PC-9 (cell line): ENCODE results near the gene TBC1D16. TPM values are rescaled to one million over a fixed set of nuclear protein-coding genes. Genes with fewer than 3 reads are reported as not detected.
A peak's percentile ranks its signal among the peaks of the same experiment; 100 is the strongest.

Source experiments
- BruUV-seq: library from RNA; stranded (reverse); fragments of 400-500 nt; replicated peaks from 2 replicates; lab custom pipeline; 2021; lab: Mats Ljungman, UMichigan
- CTCF ChIA-PET: fragments of 300-600 bp; sonication (Branson Sonifier 250); formaldehyde crosslinking; loops from one replicate; lab custom pipeline; 2022; ENCODE audit warnings: antibody characterized with exemption; lab: Charles Lee
- POLR2A ChIA-PET: fragments of 300-600 bp; sonication (Branson Sonifier 250); formaldehyde crosslinking; loops from one replicate; lab custom pipeline; 2022; ENCODE audit warnings: antibody characterized with exemption; ENCODE audit not compliant: unreplicated experiment; lab: Charles Lee
- DNase-seq, 2 experiments: peaks; one replicate each; pipeline versions ENCODE4 v3.0.0 to v3.0.0-alpha.2; 2015 to 2022; ENCODE audit warnings: mixed read lengths in 1 of 2
- H2AFZ ChIP-seq: fragments of 200-600 bp; sonication (generic); 2 replicates; pipeline ENCODE4 v1.8.1; 2017; ENCODE audit warnings: antibody characterized with exemption
- H3F3A ChIP-seq: fragments of 200-600 bp; sonication (generic); 2 replicates; pipeline ENCODE4 v1.8.1; 2017; ENCODE audit warnings: antibody characterized with exemption, mild to moderate bottlenecking, low read depth; ENCODE audit not compliant: insufficient read depth
- H3K27ac ChIP-seq: fragments of 200-600 bp; sonication (generic); 2 replicates; pipeline ENCODE4 v1.6.1; 2016; ENCODE audit warnings: mixed run types
- H3K27me3 ChIP-seq: fragments of 200-600 bp; sonication (generic); 2 replicates; pipeline ENCODE4 v1.6.1; 2016; ENCODE audit warnings: low read depth, mixed run types; ENCODE audit not compliant: insufficient read depth
- H3K36me3 ChIP-seq: fragments of 200-600 bp; sonication (generic); 2 replicates; pipeline ENCODE4 v1.6.1; 2016; ENCODE audit warnings: low read depth, mixed run types
- H3K4me1 ChIP-seq: fragments of 200-600 bp; sonication (generic); replicated peaks from 2 replicates; pipeline ENCODE4 v1.6.1; 2016; ENCODE audit warnings: mixed run types; ENCODE audit not compliant: insufficient read depth
- H3K4me2 ChIP-seq: fragments of 200-600 bp; sonication (generic); 2 replicates; pipeline ENCODE4 v1.6.1; 2017; ENCODE audit warnings: mixed run types
- H3K4me3 ChIP-seq: fragments of 200-600 bp; sonication (generic); 2 replicates; pipeline ENCODE4 v1.6.1; 2016; ENCODE audit warnings: mixed run types
- H3K79me2 ChIP-seq: fragments of 200-600 bp; sonication (generic); 2 replicates; pipeline ENCODE4 v1.6.1; 2017; ENCODE audit warnings: low read depth, mixed run types
- H3K9me2 ChIP-seq: fragments of 200-600 bp; sonication (generic); 2 replicates; pipeline ENCODE4 v1.8.1; 2017; ENCODE audit warnings: mild to moderate bottlenecking; ENCODE audit not compliant: insufficient read depth
- H3K9me3 ChIP-seq: fragments of 200-600 bp; sonication (generic); 2 replicates; pipeline ENCODE4 v1.8.1; 2016; ENCODE audit warnings: low read depth; ENCODE audit not compliant: insufficient read depth
- H4K20me1 ChIP-seq: fragments of 200-600 bp; sonication (generic); 2 replicates; pipeline ENCODE4 v1.8.1; 2017; ENCODE audit not compliant: insufficient read depth
- CTCF ChIP-seq: fragments of 200-600 bp; sonication (generic); conservative IDR thresholded peaks from 2 replicates; pipeline ENCODE4 v1.6.1; 2017; ENCODE audit warnings: mixed run types, antibody characterized with exemption, mild to moderate bottlenecking, moderate library complexity
- EZH2 ChIP-seq: fragments of 200-600 bp; sonication (generic); IDR thresholded peaks from 2 replicates; pipeline ENCODE4 v1.8.0; 2017; ENCODE audit warnings: antibody characterized with exemption, low read depth
- intact Hi-C: fragments of 100-400 bp; cut with micrococcal nuclease; formaldehyde crosslinking; loops from one replicate; pipeline ENCODE4 v1.10.0; 2022; ENCODE audit not compliant: unreplicated experiment
- total RNA-seq: library from RNA; stranded (reverse); gene quantifications from 2 replicates; pipeline ENCODE4 v1.2.3, GENCODE V29; 2021

Gene TBC1D16
- total RNA-seq, 1 experiment from 2014 or later = 41.7 TPM

GRCh38 chr17:79926142-79926604 lies 109.5 kb downstream of the TBC1D16 start:
- Histone ChIP-seq H3K4me2 (no peak overlapping the region), H2AFZ (no peak overlapping the region), H3K4me3 (no peak overlapping the region), H4K20me1 (no peaks in the 10 kb centered on the region), H3K27ac (no peak overlapping the region), H3F3A (no peaks in the 10 kb centered on the region), H3K9me3 (no peaks in the 10 kb centered on the region), H3K27me3 (no peaks in the 10 kb centered on the region), H3K36me3 (no peaks in the 10 kb centered on the region), H3K4me1 (no peaks in the 10 kb centered on the region; the same call in 1 of the 2 replicates), H3K9me2 (no peaks in the 10 kb centered on the region), H3K79me2 (no peaks in the 10 kb centered on the region)
- intact Hi-C loops = loop anchor here (5.0 kb wide), 1 partner anchor 61 kb away; no protein-coding TSS in a partner anchor
- no TSS peak for BruUV-seq
- ChIA-PET POLR2A (interaction anchor here (0.6 kb wide), 1 partner anchor 118 kb away, joined by 5 read pairs; no protein-coding TSS in a partner anchor), CTCF (interaction anchor here (0.5 kb wide), 1 partner anchor 114 kb away, joined by 3 read pairs; no protein-coding TSS in a partner anchor)
- TF ChIP-seq EZH2 (no peak), CTCF (no peak)
- DNase-seq = no peak

DNA sequence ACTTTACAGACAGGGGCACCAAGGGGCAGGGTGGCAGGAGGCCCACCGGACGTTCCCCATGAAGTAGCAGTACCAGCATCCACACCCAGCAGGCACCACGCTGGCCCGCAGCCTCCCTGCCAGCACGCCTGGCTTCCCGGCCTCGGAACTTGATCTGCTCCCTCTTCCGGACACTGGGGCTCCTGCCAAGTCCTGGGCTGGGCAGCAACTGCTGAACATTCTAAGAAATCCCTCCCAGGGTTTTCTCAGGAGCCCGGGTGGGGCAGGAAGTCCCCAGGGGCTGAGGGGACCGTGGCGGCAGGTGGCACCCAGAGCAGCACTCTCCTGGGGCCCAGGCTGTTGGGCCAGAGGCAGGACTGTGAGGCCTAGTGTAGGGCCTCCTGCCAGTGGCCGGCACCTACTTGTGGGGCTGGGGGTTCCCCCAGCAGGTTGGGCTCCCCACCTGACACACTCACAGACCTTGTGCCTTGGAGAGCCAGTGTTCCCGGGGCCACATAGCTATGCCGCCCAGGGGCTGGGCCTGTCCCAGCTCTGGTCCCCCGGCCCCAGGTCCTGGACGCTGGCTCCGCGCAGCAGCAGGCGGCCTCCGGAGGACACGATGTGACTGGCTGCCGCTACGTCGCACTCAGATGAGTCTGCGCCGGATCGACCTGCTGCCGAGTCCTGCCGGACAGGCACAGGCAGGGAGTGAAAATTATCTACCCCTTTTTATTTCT lies 110.3 kb downstream of the TBC1D16 start:
- BruUV-seq = no TSS peak
- peak; percentile 57 to 86 for DNase-seq
- H3K4me2 ChIP-seq = no peak overlapping the region
- H4K20me1 ChIP-seq = no peaks in the 10 kb centered on the region
- H3K36me3 ChIP-seq = no peaks in the 10 kb centered on the region
- intact Hi-C loops = loop anchor here (5.0 kb wide), 1 partner anchor 62 kb away; no protein-coding TSS in a partner anchor
- H3K27me3 ChIP-seq = no peaks in the 10 kb centered on the region
- no peak overlapping the region for H3K27ac ChIP-seq
- TF ChIP-seq CTCF (no peak), EZH2 (no peak)
- H3F3A ChIP-seq = no peaks in the 10 kb centered on the region
- no peak overlapping the region for H2AFZ ChIP-seq
- H3K4me3 ChIP-seq = no peak overlapping the region
- H3K4me1 ChIP-seq = no peaks in the 10 kb centered on the region; the same call in 1 of the 2 replicates
- H3K9me3 ChIP-seq = no peaks in the 10 kb centered on the region
- no peaks in the 10 kb centered on the region for H3K9me2 ChIP-seq
- H3K79me2 ChIP-seq = no peaks in the 10 kb centered on the region
- CTCF ChIA-PET = no interaction called here
- POLR2A ChIA-PET = no interaction called here

- POLR2A ChIA-PET = no interaction called here
- peaks cover 3% of the 10 kb centered on the region for H3K4me1 ChIP-seq
- DNase-seq = no peak
- H4K20me1 ChIP-seq = no peaks in the 10 kb centered on the region
- no peaks in the 10 kb centered on the region for H3F3A ChIP-seq
- H3K9me2 ChIP-seq = no peaks in the 10 kb centered on the region
- intact Hi-C loops = no loop called here
- CTCF ChIA-PET = no interaction called here
- H3K79me2 ChIP-seq = no peaks in the 10 kb centered on the region
- H3K27ac ChIP-seq = no peak overlapping the region
- no peaks in the 10 kb centered on the region for H3K9me3 ChIP-seq
- H3K4me2 ChIP-seq = no peak overlapping the region
- TF ChIP-seq CTCF (no peak), EZH2 (no peak)
- no peak overlapping the region for H2AFZ ChIP-seq
- no TSS peak for BruUV-seq
- H3K36me3 ChIP-seq = no peaks in the 10 kb centered on the region
- H3K4me3 ChIP-seq = no peak overlapping the region
- no peaks in the 10 kb centered on the region for H3K27me3 ChIP-seq
Measured at GRCh38 chr17:79924639-79924976, 111.1 kb downstream of the TBC1D16 start.
